Ovary (tissue), 3 donors: ENCODE results near the gene DICER1.

Experiments
- EP300 ChIP-seq: sonication (generic); formaldehyde crosslinking; IDR thresholded peaks from one replicate; pipeline ENCODE4 v1.6.1; 2017; ENCODE audit warnings: antibody characterized with exemption
- TF ChIP-seq, protein P1 (sequence below), 3 donors: fragments of 450-650 bp in 2 of 3; fragments of 200-600 bp in 1 of 3; IDR thresholded peaks; one replicate each; pipeline versions ENCODE4 v1.5.1 to v1.8.0; 2016 to 2022; ENCODE audit warnings: antibody characterized with exemption in 3 of 3, mild to moderate bottlenecking in 1 of 3
- donor health status: DM: no; HTN: no; CAD: no.

GRCh38 chr14:95184413-95184790, 27.1 kb upstream of the DICER1 start:
- TF ChIP-seq, protein P1, sequence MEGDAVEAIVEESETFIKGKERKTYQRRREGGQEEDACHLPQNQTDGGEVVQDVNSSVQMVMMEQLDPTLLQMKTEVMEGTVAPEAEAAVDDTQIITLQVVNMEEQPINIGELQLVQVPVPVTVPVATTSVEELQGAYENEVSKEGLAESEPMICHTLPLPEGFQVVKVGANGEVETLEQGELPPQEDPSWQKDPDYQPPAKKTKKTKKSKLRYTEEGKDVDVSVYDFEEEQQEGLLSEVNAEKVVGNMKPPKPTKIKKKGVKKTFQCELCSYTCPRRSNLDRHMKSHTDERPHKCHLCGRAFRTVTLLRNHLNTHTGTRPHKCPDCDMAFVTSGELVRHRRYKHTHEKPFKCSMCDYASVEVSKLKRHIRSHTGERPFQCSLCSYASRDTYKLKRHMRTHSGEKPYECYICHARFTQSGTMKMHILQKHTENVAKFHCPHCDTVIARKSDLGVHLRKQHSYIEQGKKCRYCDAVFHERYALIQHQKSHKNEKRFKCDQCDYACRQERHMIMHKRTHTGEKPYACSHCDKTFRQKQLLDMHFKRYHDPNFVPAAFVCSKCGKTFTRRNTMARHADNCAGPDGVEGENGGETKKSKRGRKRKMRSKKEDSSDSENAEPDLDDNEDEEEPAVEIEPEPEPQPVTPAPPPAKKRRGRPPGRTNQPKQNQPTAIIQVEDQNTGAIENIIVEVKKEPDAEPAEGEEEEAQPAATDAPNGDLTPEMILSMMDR (IDR thresholded peaks at IDR 0.05): no peak
- TF ChIP-seq EP300: no peak
